GM12875 (cell line): ENCODE results near the gene PUS3.

Experiments
- H3K4me3 ChIP-seq: one replicate; pipeline ENCODE4 v1.5.1; 2011; ENCODE audit warnings: low read depth, low read length, control low read depth
- CTCF ChIP-seq: IDR thresholded peaks from 2 replicates; pipeline ENCODE4 v1.5.1; 2011; ENCODE audit warnings: low read depth, mild to moderate bottlenecking, control low read depth, inconsistent platforms, low read length, moderate library complexity, borderline replicate concordance; ENCODE audit not compliant: insufficient read depth

Gene PUS3

GRCh38 chr11:125924384-125925007 is 21.5 kb upstream of the PUS3 start:
- H3K4me3 ChIP-seq = no peak overlapping the region
- no peak for TF ChIP-seq CTCF

- TF ChIP-seq CTCF = no peak
- H3K4me3 ChIP-seq = no peak overlapping the region
These were observed 20.6 kb upstream of the PUS3 start for GRCh38 chr11:125923633-125924032.

- peak; percentile 81 for TF ChIP-seq CTCF
- no peak overlapping the region for H3K4me3 ChIP-seq
These were observed 20.1 kb upstream of the PUS3 start for GRCh38 chr11:125923012-125923579.

- TF ChIP-seq CTCF = no peak
- H3K4me3 ChIP-seq = no peak overlapping the region
These were observed 19.1 kb upstream of the PUS3 start for GRCh38 chr11:125922156-125922555.

GRCh38 chr11:125921042-125921441 is 18.0 kb upstream of the PUS3 start:
- H3K4me3 ChIP-seq = no peak overlapping the region
- TF ChIP-seq CTCF = no peak

- TF ChIP-seq CTCF = no peak
- H3K4me3 ChIP-seq = no peak overlapping the region
These were observed 15.3 kb upstream of the PUS3 start for GRCh38 chr11:125918140-125918840.

- no peak for TF ChIP-seq CTCF
These were observed 13.8 kb upstream of the PUS3 start for GRCh38 chr11:125916683-125917347.

More at GRCh38 chr11:125916683-125917347, 13.8 kb upstream of the PUS3 start:
- no peak overlapping the region for H3K4me3 ChIP-seq
